GM19193 (cell line): Measurements from ENCODE around the gene CLIP3.

Experiments used
- POLR2A ChIP-seq: IDR thresholded peaks from 4 replicates; pipeline ENCODE4 v1.6.1; 2011; ENCODE audit not compliant: insufficient read depth, insufficient read length; ENCODE audit errors: extremely low read depth

CLIP3 gene

GRCh38 chr19:35995048-35995993, 37.4 kb downstream of the CLIP3 start, which contains the start of gene SDHAF1:
TSS of gene SDHAF1 (plus strand) at chr19:35995188. CDS start at chr19:35995275, 87 bp downstream.
- TF ChIP-seq POLR2A = peak; percentile 85

GRCh38 chr19:35993923-35994598, 38.6 kb downstream of the CLIP3 start:
- TF ChIP-seq POLR2A = no peak

- no peak for TF ChIP-seq POLR2A
Observed at GRCh38 chr19:35992907-35993765, 39.5 kb downstream of the CLIP3 start.

- TF ChIP-seq POLR2A = no peak
Observed at GRCh38 chr19:35991731-35992450, 40.8 kb downstream of the CLIP3 start.

GRCh38 chr19:35990771-35991730, 41.6 kb downstream of the CLIP3 start:
- TF ChIP-seq POLR2A = no peak

- no peak for TF ChIP-seq POLR2A
Observed at GRCh38 chr19:35990156-35990555, 42.5 kb downstream of the CLIP3 start.

GRCh38 chr19:35988824-35989223, 43.8 kb downstream of the CLIP3 start:
- no peak for TF ChIP-seq POLR2A

- no peak for TF ChIP-seq POLR2A
Observed at GRCh38 chr19:35987571-35987896, 45.1 kb downstream of the CLIP3 start.

GRCh38 chr19:35986664-35987570, 45.8 kb downstream of the CLIP3 start:
- no peak for TF ChIP-seq POLR2A

GRCh38 chr19:35986111-35986510, 46.6 kb downstream of the CLIP3 start:
- no peak for TF ChIP-seq POLR2A

GRCh38 chr19:35983177-35983576, 49.5 kb downstream of the CLIP3 start:
- no peak for TF ChIP-seq POLR2A

- TF ChIP-seq POLR2A = no peak
Observed at GRCh38 chr19:35978832-35979365, 53.8 kb downstream of the CLIP3 start.
